HG02870 (cell line): ENCODE results near the gene RCAN1.

Experiments used
- ATAC-seq: cut with Tn5 transposase; IDR thresholded peaks from one replicate; pipeline ENCODE4 v1.9.1; 2021; ENCODE audit warnings: mild to moderate bottlenecking, moderate library complexity; ENCODE audit not compliant: unreplicated experiment

Gene RCAN1

DNA sequence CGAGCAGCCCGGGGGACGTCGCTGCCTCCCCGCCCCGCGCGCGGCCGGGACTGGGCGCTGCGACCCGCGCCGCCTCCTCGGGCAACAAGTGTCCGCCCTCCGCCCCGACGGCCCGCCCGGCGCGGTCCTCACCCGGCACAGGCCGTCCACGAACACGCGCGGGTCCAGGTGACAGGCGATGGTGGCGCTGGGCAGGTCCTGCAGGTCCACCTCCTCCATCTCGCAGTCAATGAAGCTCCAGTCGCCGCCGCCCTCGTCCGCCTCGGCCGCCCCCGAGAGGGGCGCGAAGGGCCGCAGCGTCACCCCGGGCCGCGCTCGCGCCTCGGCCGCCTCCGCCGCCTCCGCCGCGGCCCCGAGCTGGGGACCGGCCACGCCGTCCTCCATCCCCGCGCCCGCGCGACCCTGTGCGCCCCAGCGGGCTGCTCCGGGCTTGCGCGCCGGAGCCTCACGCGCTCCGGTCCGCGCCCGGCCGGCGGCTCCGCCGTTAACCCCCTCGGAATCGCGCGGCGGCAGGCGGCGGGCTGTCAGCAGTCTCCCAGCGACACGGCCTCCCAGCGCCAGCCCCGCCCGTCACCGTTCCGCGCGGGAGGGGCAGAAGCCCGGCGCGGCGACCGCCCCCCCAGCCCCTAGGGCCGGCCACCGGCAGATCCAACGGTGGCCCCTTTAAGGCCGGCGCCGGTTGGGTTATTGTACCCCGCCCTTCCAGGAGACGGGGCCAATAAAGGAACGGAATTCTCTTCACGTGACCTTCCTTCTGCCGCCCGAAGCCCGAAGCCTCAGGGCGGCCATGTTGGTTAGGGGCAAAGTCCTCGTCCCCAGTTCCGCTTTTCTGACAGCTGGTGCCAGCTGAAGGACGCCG lies at the start of gene RCAN1:
Gene RCAN1 (minus strand): TSS at position 486 of the 859 bp plus-strand sequence. CDS start 102 bp downstream, at position 384.
- ATAC-seq, result peak; percentile 93

DNA sequence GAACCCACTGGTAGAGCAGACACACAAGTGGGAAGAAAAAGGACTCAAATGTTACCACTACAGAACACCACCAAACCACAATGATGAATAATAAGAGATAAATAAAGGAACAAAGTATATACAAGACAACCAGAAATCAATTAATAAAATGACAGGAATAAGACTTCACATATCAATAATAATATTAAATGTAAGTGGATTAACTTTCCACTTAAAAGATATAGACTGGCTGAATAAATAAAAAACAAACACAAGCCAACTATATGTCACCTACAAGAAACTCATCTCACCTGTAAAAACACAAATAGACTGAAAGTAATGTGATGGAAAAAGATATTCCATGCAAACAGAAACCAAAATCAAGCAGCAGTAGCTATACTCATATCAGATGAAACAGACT lies 46.9 kb upstream of the RCAN1 start:
- ATAC-seq, result no peak

DNA sequence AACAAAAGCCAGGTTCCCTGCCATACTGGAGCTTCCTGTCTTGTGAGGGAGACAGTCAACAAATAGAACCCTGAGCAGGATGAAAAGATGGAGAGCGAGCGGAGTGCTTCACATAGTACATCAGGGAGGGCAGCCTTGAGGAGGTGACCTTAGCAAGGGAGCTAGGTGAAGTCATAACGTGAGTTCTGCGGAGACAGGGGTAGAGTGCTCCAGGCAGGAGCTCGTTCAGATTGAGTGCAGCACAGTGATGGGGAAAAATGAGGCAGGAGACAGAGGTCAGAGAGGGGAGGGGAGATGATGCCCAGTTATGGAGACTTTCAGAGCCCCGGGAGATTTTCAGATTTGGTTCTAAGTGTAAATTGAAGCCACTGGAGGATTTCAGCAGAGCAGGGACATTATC lies 38.6 kb upstream of the RCAN1 start:
- no peak for ATAC-seq

DNA sequence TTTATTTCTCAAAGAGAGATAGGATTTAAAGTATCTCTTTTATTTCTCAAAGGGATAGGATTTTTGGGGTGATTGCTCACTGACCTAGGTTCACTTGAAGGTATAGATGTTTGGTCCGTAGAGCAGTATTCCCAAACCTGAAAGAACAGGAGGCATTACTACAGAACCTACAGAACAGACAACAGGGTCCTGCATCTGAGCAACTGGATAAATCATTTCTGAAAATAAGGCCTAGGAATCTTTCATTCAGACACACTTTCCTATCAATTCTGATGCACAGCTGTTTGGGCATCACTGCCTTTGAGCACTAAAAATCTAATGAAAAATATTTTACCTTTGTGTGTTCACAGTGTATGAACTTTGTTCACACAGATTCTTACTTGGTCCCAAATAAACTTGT lies 36.7 kb upstream of the RCAN1 start:
- no peak for ATAC-seq

DNA sequence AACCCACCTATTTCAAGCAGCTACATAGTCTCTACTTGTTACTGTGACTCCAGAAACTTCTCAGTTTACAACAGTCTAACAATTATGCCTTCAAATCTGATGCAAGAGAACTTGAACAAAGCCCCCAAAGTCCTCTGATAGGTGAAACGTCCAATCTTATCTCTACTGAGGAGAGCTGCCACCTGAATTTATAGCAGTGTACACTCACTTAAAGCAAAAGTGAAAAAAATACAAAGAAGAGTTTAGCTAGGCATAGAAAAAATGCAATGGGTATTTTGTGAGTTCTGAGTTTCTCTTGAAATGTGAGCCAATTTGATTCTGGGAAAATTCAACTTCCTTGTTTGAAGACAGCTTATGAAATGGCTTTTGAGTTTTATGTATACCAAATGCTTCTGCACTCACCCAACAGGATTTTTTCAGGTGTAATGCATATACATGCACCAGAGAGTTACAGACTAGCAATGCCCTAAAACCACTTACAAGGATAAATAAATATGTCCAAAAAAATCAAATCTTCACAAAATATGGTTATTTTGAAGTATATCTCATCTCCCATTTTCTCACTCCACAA lies 36.0 kb upstream of the RCAN1 start:
- ATAC-seq, result no peak

DNA sequence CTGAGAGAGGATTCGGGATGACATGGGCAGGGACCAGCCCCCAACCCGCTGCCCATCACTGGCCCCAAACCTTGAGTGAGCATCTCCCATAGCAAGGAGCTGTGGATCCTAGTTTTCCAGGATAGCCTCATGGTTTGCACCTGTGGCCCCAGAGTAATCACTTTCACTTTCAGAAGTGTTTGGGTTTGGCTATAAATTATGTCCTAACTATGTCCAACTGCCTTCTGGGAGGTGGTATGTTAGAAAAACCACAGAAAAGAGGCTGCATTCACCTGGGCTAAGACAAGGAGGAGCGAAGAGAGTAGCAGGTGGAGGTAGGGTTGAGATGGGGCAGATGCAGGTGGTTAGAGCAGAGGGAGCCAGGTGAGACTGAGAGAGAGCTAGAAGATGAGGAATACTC lies 34.5 kb upstream of the RCAN1 start:
- no peak for ATAC-seq

DNA sequence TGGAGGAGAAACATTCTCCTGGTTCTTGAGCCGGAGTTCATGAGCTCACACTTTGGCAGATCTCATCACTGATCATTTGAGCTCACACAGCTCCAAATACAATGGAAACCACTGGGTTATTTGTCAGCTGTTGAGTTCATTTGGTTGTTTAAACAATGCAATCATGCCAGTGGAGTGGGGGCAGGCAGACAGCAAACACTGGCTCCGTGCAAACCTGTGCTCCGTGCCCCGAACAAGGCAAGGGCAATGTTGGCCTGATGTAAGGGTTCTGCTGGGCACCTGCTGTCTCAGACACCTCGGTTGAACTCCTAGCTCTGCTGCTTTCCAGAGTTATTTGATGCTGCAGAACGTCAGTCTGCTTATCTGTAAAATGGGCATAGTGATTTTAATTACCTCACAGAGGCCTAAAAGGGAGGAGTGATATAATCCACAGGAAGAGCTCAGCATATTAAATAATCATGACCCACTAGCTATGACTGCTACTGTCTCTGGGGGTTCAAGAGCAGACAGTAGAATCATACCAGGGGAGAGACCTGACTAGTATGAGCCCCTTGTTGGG lies 33.9 kb upstream of the RCAN1 start:
- ATAC-seq, result no peak

DNA sequence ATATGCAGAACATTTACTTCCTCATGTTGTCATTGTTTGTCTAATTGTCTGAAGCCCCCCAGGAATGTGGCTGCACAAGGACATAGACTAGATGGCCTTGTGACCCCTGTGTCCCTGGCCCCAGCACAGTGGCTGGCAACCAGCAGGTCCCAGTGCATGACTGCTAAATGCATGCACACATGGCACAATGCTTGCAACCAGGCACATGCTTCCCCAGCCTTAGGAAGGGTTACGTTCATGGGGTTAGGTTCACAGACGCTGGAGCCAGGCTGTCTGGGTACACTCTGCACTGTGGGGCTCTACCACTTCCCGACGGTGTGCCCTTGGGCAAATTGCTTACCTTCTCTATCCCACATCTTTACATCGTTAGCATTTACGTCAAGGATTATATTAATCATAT lies 32.6 kb upstream of the RCAN1 start:
- ATAC-seq, result no peak

DNA sequence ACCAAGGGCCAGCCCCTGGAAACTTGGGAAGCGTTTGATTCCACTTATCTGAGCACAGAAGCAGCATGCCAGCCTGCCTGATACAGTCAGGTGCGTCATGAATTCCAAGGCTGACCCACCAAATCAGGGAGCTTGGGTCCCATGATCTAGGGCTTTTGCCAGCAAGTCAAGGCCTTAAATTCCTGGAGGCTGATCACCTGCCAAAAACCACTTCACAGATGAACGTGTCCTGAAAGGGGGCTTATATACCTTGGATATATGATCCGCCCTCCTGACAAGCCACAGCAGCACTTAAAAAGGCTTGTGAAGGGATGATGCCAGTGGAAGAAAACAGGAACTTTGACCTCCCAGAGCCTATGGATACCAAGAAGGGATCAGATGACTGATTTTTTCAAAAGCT lies 29.9 kb upstream of the RCAN1 start:
- no peak for ATAC-seq

DNA sequence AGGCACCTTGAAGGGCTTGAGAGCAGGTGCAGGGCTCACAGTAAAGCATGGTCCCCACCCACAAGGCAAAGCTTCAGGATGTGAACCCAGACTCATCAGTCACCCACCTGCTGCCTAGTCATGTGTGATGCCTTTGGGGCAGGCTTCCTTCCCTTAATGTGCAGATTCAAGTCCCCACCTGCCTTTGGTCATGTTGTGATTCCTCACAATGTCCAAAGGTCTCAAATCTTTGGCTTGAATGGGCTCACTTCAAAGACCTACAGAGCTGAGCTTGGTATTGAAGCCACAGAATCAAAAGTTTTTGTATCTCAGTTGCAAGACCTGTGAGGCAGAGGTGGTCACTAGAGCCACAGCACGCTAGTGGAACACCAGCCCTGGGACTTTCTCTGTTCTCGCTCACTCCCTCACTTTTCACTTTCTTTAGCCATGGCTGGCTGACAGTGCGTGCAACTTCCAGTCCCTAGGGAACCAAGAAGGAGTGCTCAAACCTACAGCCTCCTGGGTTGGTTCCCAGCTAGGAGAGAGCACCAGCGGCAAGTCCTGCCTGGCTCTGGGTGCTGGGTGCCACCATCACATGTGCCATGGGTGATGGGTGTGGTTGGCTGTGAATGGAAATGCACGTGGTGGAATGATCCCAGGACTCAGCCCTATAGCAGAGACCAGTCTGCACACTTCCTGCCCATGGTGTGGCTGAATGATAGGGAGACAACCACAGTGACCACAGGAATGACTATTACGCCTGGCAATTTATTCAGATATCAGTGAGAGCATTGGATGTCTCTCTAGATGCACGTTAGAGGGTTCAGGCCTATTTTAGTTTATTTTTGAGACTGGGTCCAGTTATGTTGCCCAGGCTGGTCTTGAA lies 27.5 kb upstream of the RCAN1 start:
- ATAC-seq, result peak; percentile 52

DNA sequence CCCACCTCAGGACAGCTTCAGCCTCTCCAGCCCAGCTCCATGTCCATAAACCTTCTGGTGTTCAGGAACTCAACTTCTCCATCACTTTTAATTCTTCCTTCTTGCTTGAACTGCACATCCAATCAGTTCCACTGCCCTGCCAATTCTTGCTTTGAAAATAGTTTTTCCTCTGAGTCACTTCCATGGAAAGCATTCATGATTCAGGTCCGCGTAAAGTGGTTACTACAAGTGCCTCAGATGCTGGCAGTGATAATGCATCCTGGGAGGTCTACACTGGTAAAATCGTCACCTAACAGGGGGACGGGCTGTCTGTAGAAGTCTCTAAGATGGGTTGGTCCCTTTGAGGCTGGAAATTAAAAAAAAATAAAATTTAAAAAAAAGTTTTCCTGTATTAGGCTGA lies 25.9 kb upstream of the RCAN1 start:
- no peak for ATAC-seq

DNA sequence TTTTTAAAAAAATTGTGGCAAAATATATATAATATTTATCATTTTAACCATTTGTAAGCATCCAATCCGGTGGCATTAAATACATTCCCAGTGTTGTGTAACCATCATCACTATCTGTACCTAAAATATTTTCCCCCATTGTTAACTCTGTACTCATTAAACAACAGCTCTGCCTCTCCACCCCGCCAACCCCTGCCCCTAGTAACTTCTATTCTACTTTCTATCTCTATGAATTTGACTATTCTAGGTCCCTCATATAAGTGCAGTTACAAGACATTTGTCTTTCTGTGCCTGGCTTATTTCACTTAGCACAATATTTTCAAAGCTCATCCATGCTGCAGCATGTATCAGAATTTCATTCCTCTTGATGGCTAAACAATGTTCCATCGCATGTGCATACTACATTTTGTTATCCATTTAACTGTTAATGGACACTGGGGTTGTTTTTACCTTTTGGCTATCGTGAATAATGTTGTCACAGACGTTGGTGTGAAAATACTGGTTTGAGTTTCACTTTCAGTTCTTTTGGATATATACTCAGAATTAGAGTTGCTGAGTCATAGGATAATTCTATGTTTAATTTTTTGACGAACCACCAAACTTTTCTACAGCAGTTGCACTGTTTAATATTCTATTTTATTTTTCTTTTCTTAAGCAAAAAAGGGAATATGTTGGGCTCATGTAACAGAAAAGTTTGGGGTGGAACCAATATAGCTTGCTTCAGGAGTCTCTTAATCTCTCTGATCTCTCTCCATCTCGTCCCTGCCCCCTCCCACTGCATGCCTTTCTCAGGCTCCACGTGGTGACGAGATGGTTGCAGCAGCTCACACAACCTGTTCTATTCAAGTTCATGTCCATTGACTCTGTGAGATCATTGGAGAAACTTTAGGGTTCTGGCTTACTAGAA lies 25.2 kb upstream of the RCAN1 start:
- peak; percentile 37 for ATAC-seq

DNA sequence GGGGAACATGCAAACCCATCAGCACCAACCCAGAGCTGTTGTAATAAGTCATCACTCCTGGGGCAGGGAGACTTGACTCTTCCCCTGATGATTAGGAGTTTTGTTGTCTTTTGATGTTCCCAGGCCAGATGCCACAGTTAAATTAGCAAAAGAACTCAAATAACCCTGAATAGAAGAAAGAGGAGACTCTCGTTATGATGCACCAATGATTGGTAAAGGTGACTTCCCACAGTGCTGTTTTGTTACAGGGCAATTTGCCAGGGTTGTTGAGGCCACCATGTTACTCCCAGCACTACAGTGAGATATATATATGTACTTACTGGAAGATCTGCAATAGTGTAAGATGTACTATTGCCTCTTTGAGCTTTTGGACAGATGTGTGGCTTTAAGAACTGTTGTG lies 24.3 kb upstream of the RCAN1 start:
- no peak for ATAC-seq

DNA sequence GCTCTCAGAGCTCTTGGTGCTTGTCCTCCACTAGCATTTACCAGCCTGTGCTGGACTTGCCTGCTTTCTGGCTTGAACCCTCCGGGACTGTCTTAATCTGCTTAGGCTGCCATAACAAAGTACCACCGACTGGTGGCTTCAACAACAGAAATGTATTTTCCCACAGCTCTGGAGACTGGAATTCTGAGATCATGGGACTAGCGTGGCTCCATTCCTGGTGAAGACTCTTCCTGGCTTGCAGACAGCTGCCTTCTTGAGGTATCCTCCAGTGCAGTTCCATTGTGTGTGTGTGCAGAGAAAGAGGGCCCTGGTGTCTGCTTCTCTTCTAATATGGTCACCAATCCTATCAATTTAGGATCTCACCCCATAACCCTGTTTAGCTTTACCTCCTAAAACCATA lies 22.0 kb upstream of the RCAN1 start:
- ATAC-seq, result no peak

DNA sequence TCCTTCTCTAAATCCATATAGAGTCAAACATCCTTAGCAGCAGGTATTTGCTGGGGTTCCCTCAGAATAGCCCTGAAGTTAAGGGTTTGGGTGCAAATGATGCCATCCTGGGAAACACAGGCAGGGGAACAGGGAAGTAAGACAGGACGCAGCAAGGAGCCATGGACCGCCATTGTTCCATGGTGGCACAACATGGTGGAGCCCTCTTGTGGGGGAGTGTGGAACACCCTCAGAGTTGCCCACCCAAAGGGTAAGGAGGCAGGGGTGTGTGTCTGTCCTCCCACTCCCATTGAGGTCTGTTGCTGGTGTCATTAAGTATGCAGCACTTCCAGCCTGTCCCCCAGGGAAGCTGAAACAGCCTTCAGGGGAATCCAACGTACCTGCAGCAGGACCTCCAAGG lies 20.4 kb upstream of the RCAN1 start:
- ATAC-seq, result no peak

DNA sequence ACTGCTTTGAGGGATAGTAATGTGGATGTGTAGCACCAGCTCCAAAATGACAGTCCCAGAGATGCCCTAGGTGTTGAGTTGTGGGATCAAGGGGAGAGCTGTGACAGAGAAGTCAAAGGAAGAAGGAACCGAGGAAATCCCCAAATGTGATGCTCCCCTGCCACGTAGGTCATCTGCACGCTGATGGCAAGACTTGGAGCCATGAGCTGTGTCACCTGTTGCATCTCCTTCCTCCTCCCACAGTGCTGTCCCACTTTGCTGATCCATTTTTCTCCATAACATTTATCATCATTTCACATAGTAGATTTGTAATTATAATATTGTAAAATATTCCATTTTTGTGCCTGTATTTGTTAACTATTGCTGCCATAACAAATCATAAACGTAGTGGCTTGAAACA lies 17.6 kb upstream of the RCAN1 start:
- no peak for ATAC-seq

DNA sequence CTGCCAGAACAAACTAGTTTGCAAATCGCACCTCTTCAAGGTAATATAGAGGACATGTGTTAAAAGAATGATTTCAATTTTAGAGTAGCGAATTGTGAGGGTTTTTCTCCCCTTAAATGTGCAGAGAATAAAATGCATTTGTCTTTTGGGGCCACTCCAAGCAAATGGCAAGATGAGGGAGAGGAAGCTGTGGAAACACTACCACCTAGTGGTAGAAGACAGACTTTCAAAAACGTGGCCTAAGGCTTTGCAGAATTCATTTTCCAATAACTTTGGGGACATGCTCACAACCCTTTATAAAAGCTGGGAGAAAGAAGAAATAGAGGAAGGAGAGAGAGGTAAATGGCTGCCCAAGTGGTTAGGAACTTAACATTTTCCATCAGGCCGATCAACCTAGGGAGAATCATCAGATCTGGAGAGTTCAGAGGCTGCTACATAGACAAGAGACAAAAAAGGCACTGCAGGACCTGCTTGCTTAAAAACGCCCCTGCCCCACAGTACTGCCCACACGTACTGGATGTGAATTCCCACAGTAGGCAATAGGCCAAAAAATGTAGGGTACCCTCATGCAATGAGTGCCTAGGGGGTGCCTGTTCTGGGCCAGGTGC lies 15.7 kb upstream of the RCAN1 start:
- ATAC-seq, result no peak

DNA sequence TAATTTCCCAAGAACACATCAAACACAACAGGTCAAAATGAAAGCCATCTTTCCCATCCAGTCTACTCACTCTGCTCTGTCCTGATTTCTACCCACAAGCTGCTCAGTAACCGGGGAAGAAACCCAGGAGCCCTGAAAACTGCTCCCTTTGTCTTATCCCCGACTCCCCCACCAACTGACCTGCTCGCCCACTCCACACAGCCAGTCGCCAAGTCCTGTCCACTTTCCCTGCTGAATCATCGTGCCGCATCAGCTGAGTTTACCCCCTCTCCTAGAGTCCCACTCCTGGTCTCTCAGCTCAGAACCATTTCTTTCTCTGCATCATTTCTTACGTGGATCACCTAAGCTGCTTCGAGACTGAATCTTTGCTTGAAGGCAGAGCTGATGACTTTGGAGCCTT lies 11.2 kb upstream of the RCAN1 start:
- no peak for ATAC-seq

DNA sequence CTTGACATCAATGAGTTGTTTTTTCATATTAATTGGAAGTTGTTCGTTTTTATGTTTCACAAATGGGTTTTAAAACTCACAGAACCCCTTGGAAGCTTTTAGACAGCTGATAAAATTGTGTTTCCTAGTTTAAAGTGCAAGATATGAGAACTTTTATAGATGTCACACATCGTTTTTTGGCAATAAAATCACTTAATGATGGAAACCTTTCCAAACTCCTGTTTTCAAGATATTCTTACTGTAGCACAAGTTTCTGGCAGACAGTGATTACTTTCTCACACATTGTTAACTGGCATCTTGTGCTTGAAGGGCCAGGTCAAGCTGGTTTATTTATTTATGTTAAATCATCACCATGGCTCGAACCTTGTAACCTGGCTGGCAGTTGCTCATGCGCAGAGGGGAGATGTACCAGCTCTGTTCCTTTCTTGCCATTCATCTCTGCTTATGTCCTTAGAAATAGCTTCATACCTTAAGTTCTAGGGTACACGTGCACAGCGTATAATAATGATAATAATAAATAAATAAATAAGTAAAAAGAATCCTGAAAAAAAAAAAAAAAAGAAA lies 10.2 kb upstream of the RCAN1 start:
- ATAC-seq, result no peak

DNA sequence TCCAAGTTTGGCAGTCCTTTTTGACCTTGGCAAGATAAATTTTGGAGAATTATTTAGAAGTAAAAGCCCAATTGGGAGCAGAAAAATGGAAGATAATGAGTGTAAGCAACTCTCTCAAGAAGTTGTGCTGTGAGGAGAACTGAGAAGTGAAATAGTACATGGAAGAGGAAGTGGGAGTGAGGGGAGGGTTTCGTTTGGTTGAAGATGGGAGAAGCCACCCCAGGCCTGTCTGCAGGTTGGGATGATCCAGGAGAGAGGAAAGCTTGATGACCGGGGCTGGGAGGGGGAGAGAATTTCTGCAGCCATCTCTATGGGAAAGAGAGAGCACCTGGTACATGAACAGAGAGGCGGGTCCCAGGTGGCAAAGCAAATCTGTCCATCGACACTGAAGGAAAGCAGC lies 8.6 kb upstream of the RCAN1 start:
- ATAC-seq, result no peak
